GM23248 (cell line): ENCODE results near the gene TYW1B. TPM values are rescaled to one million over a fixed set of nuclear protein-coding genes. Genes with fewer than 3 reads are reported as not detected.
"Not testable (repeated sequence)": the region's sequence is repeated elsewhere in the genome, so short reads cannot be mapped to it uniquely, and the experiment has no call there.

Experiments used
- DNase-seq: peaks from one replicate; pipeline ENCODE4 v3.0.0-alpha.2; 2015
- H2AFZ ChIP-seq: fragments of 200-600 bp; sonication (generic); 2 replicates; pipeline ENCODE4 v1.6.1; 2016; ENCODE audit warnings: antibody characterized with exemption
- H3F3A ChIP-seq: fragments of 200-600 bp; sonication (generic); 2 replicates; pipeline ENCODE4 v1.6.1; 2016; ENCODE audit warnings: mild to moderate bottlenecking, antibody characterized with exemption, mixed run types; ENCODE audit not compliant: insufficient read depth
- H3K27ac ChIP-seq: fragments of 200-600 bp; sonication (generic); 2 replicates; pipeline ENCODE4 v1.5.1; 2016; ENCODE audit warnings: mild to moderate bottlenecking
- H3K27me3 ChIP-seq: fragments of 200-600 bp; sonication (generic); replicated peaks from 2 replicates; pipeline ENCODE4 v1.6.1; 2016; ENCODE audit warnings: mild to moderate bottlenecking; ENCODE audit not compliant: insufficient read depth
- H3K36me3 ChIP-seq: fragments of 200-600 bp; sonication (generic); 2 replicates; pipeline ENCODE4 v1.6.1; 2016; ENCODE audit warnings: low read depth, mild to moderate bottlenecking
- H3K4me1 ChIP-seq: fragments of 200-600 bp; sonication (generic); 2 replicates; pipeline ENCODE4 v1.6.1; 2016; ENCODE audit warnings: mild to moderate bottlenecking; ENCODE audit not compliant: insufficient read depth
- H3K4me2 ChIP-seq: fragments of 200-600 bp; sonication (generic); one replicate; pipeline ENCODE4 v1.6.1; 2016; ENCODE audit warnings: mild to moderate bottlenecking; ENCODE audit not compliant: unreplicated experiment
- H3K4me3 ChIP-seq: fragments of 200-600 bp; sonication (generic); 2 replicates; pipeline ENCODE4 v1.5.1; 2016; ENCODE audit warnings: mild to moderate bottlenecking
- H3K79me2 ChIP-seq: fragments of 200-600 bp; sonication (generic); 2 replicates; pipeline ENCODE4 v1.6.1; 2016; ENCODE audit warnings: mild to moderate bottlenecking; ENCODE audit not compliant: insufficient read depth
- H3K9ac ChIP-seq: fragments of 200-600 bp; sonication (generic); 2 replicates; pipeline ENCODE4 v1.6.1; 2016; ENCODE audit warnings: mild to moderate bottlenecking
- H3K9me2 ChIP-seq: fragments of 200-600 bp; sonication (generic); 2 replicates; pipeline ENCODE4 v1.6.1; 2016; ENCODE audit warnings: mixed run types, mild to moderate bottlenecking, moderate library complexity; ENCODE audit not compliant: insufficient read depth
- H3K9me3 ChIP-seq: fragments of 200-600 bp; sonication (generic); one replicate; pipeline ENCODE4 v1.6.1; 2017; ENCODE audit warnings: low read depth
- H4K20me1 ChIP-seq: fragments of 200-600 bp; sonication (generic); 2 replicates; pipeline ENCODE4 v1.6.0; 2016; ENCODE audit not compliant: insufficient read depth
- WGBS, 2 experiments: methylation state at CpG; one replicate each; pipeline ENCODE4 v1.1.6; 2015 to 2017; ENCODE audit warnings: low lambda C conversion rate in 2 of 2, low coverage in 1 of 2; ENCODE audit errors: missing lambda C conversion rate in 2 of 2; 5-methylcytosine and 5-hydroxymethylcytosine counted together
- in situ Hi-C: fragments of 300-500 bp; cut with MboI; formaldehyde crosslinking; loops from 2 replicates; pipeline ENCODE4 v1.15.0; 2020
- polyA plus RNA-seq: library from polyadenylated mRNA; unstranded; fragments of >200 nt; fragmentation: Nextera tagmentation; extraction: Ambion mirVana; gene quantifications from 2 replicates; pipeline ENCODE4 v1.2.1, GENCODE V29; 2016
- total RNA-seq: library from RNA; depleted of rRNA; stranded (reverse); fragments of >200 nt; shearing (Covaris generic); gene quantifications from 2 replicates; pipeline ENCODE4 v1.2.3, GENCODE V29; 2014

Gene TYW1B
- total and polyA plus RNA-seq, 2 experiments from 2014 or later, result 0.75 to 1.6 TPM

- H3K27me3 ChIP-seq, result not testable (repeated sequence)
- H3K4me2 ChIP-seq, result peak overlapping the region; percentile 94
- DNase-seq, result peak; percentile 97
These were observed 1.3 kb upstream of the TYW1B start for GRCh38 chr7:72829291-72829686.

DNA sequence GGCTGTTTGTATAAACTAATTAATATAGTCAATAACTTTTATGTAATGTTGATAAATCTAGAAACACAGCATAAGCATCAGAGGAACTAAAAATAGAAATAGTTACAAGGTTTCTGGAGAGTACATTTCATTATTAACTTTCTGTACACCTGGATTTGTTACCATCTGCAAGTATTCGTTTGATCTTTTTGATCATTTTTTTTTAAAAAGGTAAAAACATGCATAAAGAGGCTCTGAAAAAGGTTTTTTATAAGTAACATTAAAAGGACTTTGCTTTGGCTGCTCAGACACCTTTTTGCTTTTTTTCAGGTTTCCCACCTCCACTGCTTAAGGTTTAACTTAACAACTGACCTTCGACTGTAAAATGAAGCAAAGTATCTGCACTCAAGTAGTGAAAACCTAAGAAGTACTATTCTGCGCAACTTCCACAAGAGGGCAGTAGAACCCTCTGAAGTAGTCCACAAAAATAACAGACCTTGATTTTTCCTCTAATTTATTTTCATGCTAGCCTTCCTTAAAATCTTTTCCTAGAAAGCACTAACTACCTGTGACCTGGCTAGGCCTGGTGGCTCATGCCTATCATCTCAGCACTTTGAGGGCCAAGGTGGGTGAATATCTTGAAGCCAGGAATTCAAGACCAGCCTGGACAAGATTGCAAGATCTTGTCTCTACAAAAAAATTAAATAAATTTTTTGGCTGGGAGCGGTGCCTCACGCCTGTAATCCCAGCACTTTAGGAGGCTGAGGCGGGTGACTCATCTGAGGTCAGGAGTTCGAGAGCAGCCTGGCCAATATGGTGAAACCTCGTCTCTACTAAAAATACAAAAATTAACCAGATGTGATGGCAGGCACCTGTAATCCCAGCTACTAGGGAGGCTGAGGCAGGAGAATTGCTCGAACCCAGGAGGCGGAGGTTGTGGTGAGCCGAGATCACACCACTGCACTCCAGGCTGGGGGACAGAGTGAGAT, 4.0 kb downstream of the TYW1B start:
- H3K9me2 ChIP-seq, H3F3A ChIP-seq, H3K27me3 ChIP-seq, H3K9me3 ChIP-seq, H4K20me1 ChIP-seq, H2AFZ ChIP-seq, H3K36me3 ChIP-seq, in situ Hi-C loops, H3K4me3 ChIP-seq: not testable (repeated sequence)
- Histone ChIP-seq H3K9ac (peak overlapping the region; percentile 33; the same call in 1 of the 2 replicates), H3K4me1 (peaks cover 13% of the 10 kb centered on the region; the same call in 1 of the 2 replicates), H3K27ac (peak overlapping the region; percentile 63), H3K79me2 (peaks cover 10% of the 10 kb centered on the region), H3K4me2 (peak overlapping the region; percentile 65)
- DNase-seq, result peak; percentile 71
- 17 to 20% methylated on average over 10 of the region's 11 CpGs for WGBS, 2 experiments

More at GRCh38 chr7:72829291-72829686, 1.3 kb upstream of the TYW1B start:
- Histone ChIP-seq H3K4me3 (peak overlapping the region; percentile 94), H3K9ac (peak overlapping the region; percentile 98), H3K36me3 (peaks cover 29% of the 10 kb centered on the region), H3K4me1 (peaks cover 17% of the 10 kb centered on the region), H2AFZ (peak overlapping the region; percentile 72), H3F3A (peaks cover 26% of the 10 kb centered on the region), H3K79me2 (peaks cover 52% of the 10 kb centered on the region), H3K27ac (peak overlapping the region; percentile 98)
- 0 to 3% methylated on average over 30 to 35 of the region's 36 CpGs for WGBS, 2 experiments
- H3K9me2 ChIP-seq, H3K9me3 ChIP-seq, in situ Hi-C loops, H4K20me1 ChIP-seq: not testable (repeated sequence)

- H3K4me3 ChIP-seq, DNase-seq, H2AFZ ChIP-seq, in situ Hi-C loops, H4K20me1 ChIP-seq, H3F3A ChIP-seq, H3K27ac ChIP-seq, H3K27me3 ChIP-seq, H3K9me3 ChIP-seq, H3K9ac ChIP-seq, H3K9me2 ChIP-seq, H3K36me3 ChIP-seq, H3K4me2 ChIP-seq: not testable (repeated sequence)
- WGBS, 2 experiments, result 80 to 83% methylated on average over 3 of the region's 3 CpGs
- peaks cover 10% of the 10 kb centered on the region for H3K79me2 ChIP-seq
- H3K4me1 ChIP-seq, result peaks cover 13% of the 10 kb centered on the region; the same call in 1 of the 2 replicates
These were observed 5.5 kb downstream of the TYW1B start for GRCh38 chr7:72822497-72822896.

DNA sequence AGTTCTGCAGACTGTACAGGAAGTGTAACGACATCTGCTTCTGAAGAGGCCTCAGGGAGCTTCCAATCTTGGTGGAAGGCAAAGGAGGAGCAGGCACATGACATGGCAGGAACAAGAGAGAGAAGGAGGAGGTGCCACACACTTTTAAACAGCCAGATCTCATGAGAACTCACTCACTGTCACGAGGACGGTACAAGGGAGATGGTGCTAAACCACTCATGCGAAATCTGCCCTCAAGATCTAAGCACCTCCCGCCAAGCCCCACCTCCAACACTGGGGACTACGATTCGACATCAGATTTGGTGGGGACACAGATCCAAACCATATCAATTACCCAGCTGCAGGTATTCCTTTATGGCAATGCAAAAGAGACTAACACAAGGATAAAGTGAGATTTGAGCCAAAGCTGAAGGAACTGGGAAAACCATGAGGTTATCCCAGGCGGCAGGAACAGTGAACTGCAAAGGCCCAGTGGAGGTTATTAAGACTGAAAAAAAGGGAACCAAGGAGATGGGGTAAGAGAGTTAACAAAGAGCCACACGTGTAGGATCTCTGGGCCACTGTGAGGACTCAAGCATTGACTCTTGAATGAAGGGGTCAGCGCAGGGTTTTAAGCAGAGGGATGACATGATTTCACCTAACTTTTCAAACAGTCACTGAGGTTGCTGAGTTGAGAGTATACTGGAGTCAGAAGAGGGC, 9.2 kb downstream of the TYW1B start:
- H3K36me3 ChIP-seq, H4K20me1 ChIP-seq, H3K79me2 ChIP-seq, H3K4me1 ChIP-seq, DNase-seq, H3F3A ChIP-seq, H3K9ac ChIP-seq, in situ Hi-C loops, H3K27me3 ChIP-seq, H3K9me2 ChIP-seq, H3K27ac ChIP-seq, H2AFZ ChIP-seq, H3K4me2 ChIP-seq, H3K9me3 ChIP-seq, H3K4me3 ChIP-seq: not testable (repeated sequence)
- 85 to 92% methylated on average over 10 of the region's 10 CpGs for WGBS, 2 experiments

DNA sequence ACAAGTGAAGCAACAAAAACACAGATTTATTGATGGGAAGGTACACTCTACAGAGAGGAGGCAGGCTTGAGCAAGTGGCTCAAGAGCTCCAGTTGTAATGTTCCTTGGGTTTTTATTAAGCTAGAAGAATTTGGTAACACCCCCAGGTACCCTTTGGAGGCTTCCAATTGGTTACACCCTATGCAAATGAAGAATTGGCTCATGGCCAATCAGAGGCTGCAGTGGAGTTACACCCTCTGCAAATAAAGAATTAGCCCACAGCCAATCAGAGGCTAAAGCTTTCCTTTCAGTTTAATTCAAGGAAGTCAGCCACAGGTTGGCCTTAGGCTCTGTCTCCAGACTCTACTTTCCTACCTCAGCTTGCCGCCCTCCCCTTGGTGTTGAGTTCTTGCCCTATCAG, 10.3 kb downstream of the TYW1B start:
- H3K27ac ChIP-seq, H3K9ac ChIP-seq, H3K9me3 ChIP-seq, H3F3A ChIP-seq, H3K4me3 ChIP-seq, H2AFZ ChIP-seq, H4K20me1 ChIP-seq, in situ Hi-C loops, H3K27me3 ChIP-seq, H3K4me1 ChIP-seq, H3K36me3 ChIP-seq, H3K4me2 ChIP-seq, H3K79me2 ChIP-seq, DNase-seq, H3K9me2 ChIP-seq: not testable (repeated sequence)
- 100% methylated on average over 1 of the region's 1 CpG for WGBS, 2 experiments

DNA sequence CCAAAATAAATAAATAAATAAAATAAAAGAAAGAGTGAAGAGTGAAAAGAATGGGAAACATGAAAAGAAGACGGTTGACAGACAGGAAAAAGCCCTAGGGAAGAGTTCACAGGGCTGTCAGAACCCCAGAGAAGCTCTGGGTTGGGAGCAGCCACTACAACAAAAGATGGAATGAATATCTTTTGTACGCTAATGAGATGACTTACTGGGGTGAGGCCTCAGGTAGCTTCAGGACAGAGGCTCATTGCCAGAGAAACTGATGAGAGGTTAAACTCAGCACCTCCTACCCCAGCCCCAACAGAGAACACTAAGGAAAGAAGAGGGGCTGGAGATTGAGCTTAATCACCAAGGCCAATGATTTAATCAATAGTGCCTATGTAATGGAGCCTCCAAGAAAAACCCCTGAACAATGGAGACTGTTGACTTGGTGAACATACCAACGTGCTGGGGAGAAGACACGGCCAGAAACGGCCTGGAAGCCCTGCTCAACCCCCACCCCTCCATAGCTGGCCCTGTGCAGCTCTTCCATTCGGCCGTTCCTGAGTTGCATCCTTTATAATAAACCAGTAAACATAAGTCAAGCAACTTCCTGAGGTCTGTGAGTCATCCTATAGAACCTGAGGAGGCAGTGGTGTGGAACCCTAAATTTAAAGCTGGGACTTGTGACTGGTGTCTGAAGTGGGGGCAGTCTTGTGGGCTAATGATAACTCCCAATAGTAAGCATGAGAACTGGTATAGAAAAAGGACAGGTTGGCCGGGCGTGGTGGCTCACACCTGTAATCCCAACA, 11.4 kb downstream of the TYW1B start:
- H3F3A ChIP-seq, H2AFZ ChIP-seq, H3K27me3 ChIP-seq, H3K27ac ChIP-seq, H3K4me2 ChIP-seq, H3K79me2 ChIP-seq, DNase-seq, H3K36me3 ChIP-seq, H3K9me2 ChIP-seq, H3K4me3 ChIP-seq, H3K9me3 ChIP-seq, in situ Hi-C loops, H4K20me1 ChIP-seq, H3K4me1 ChIP-seq, H3K9ac ChIP-seq: not testable (repeated sequence)
- 84 to 89% methylated on average over 9 of the region's 9 CpGs for WGBS, 2 experiments

DNA sequence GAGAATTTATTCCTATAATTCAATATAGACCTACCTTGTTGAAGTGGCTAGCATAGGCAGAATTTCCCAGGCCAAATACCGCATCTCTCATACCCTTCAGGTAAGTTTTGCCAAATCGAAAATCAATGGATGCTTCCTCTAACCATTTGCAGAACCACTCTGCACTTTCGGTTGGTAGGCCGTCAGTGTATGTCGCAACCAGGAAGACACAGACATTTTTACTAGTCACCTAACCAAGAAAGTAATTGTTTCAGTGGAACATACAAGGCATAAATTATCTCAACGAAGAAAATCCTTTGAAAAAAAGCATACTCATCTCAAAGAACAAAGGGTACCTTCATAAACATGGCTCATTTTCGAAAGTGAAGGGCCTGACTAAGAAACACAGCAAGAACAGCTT, 17.6 kb downstream of the TYW1B start:
- H3K79me2 ChIP-seq, in situ Hi-C loops, H3K4me3 ChIP-seq, H3K27ac ChIP-seq, H3K9me3 ChIP-seq, H4K20me1 ChIP-seq, H3K4me2 ChIP-seq, H3K9me2 ChIP-seq, H3K9ac ChIP-seq, H3K27me3 ChIP-seq, DNase-seq, H3F3A ChIP-seq, H2AFZ ChIP-seq, H3K36me3 ChIP-seq, H3K4me1 ChIP-seq: not testable (repeated sequence)
- 92 to 97% methylated on average over 7 of the region's 7 CpGs for WGBS, 2 experiments
